Brain microvascular endothelial cell (primary cell): ENCODE results near the gene RAD51AP1.

Experiments used
- DNase-seq: peaks from one replicate; pipeline ENCODE4 v3.0.0-alpha.2; 2020
- H3K27ac ChIP-seq: fragments of 250-450 bp; sonication (Bioruptor Pico); 2 replicates; pipeline ENCODE4 v1.5.1; 2020; ENCODE audit warnings: mild to moderate bottlenecking, moderate library complexity
- H3K27me3 ChIP-seq: fragments of 250-450 bp; sonication (Bioruptor Pico); replicated peaks from 2 replicates; pipeline ENCODE4 v1.5.1; 2020; ENCODE audit warnings: mild to moderate bottlenecking
- H3K36me3 ChIP-seq: fragments of 250-450 bp; sonication (Bioruptor Pico); replicated peaks from 2 replicates; pipeline ENCODE4 v1.5.1; 2020; ENCODE audit warnings: mild to moderate bottlenecking
- H3K4me3 ChIP-seq: 2 replicates; pipeline ENCODE4 v1.5.1; 2011; ENCODE audit warnings: low read depth, mild to moderate bottlenecking, control low read depth, low read length, moderate library complexity
- in situ Hi-C: cut with HindIII; loops from 2 replicates; pipeline ENCODE4 v1.10.0; 2017; ENCODE audit warnings: low sequenced_read_pairs, low pct_ligation_motif_present
- TF ChIP-seq, protein P1 (sequence below): IDR thresholded peaks from 2 replicates; pipeline ENCODE4 v1.5.1; 2011; ENCODE audit warnings: low read depth, mild to moderate bottlenecking, moderate library complexity, low read length, control low read depth, inconsistent platforms; ENCODE audit errors: missing control alignments

Gene RAD51AP1

DNA sequence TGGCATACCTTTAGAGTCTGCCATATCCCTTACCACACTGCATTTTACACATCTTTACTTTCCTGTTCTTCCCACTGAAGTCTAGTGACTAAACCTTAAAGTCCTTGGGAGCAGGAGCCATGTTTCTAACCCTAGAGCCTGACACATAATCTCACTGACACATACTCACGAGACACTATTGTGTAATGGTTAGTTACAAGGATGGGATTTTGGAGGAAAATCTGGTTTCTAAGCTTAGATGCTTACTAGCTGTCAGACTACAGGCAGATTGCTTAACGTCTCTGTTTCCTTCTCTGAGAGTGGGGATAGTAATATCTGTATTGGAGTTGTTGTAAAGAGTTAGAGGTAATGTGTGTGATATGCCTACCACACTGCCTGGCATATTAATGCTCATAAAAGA is 17.1 kb downstream of the RAD51AP1 start:
- H3K27ac ChIP-seq, result no peak overlapping the region
- H3K27me3 ChIP-seq, result no peaks in the 10 kb centered on the region
- H3K4me3 ChIP-seq, result no peak overlapping the region
- TF ChIP-seq, protein P1, sequence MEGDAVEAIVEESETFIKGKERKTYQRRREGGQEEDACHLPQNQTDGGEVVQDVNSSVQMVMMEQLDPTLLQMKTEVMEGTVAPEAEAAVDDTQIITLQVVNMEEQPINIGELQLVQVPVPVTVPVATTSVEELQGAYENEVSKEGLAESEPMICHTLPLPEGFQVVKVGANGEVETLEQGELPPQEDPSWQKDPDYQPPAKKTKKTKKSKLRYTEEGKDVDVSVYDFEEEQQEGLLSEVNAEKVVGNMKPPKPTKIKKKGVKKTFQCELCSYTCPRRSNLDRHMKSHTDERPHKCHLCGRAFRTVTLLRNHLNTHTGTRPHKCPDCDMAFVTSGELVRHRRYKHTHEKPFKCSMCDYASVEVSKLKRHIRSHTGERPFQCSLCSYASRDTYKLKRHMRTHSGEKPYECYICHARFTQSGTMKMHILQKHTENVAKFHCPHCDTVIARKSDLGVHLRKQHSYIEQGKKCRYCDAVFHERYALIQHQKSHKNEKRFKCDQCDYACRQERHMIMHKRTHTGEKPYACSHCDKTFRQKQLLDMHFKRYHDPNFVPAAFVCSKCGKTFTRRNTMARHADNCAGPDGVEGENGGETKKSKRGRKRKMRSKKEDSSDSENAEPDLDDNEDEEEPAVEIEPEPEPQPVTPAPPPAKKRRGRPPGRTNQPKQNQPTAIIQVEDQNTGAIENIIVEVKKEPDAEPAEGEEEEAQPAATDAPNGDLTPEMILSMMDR, result no peak
- in situ Hi-C loops, result no loop called here
- H3K36me3 ChIP-seq, result no peaks in the 10 kb centered on the region
- DNase-seq, result no peak

DNA sequence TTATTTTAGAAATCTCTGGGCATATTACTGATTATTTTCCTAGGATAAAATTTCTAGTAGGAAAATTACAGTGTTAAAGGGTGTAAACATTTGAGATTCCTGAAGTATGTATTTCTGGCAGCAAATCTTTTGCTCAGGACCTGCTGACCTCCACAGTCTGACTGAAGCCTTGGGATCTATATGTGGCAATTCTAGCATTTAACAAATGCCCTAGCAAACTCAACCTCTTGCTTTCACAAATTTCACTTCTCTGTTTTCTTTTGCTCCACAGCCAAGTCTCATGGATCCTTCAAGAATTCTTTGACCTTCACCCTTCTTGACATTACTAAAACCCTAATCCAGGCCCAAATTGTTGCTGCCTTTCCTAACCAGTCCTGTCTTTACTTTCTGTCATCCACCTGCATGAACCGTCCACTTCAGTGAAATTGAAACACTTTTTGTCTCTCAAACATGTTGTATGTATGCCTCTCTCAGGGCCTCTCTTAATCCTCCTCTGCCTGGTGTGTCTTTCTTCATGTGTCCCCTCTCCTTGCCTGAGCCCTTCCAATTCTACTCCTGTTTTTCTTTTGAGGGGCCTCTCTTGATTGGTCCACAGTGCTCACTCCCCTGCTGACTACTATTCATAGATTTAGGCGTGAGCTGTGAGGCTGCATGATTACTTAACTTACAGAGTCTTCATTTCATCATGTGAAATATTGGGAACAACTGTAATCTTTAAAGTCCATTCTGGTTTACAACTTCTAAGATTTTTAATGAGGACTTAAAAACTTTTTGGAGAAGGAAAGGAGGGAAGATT is 18.2 kb downstream of the RAD51AP1 start:
- Histone ChIP-seq H3K27me3 (no peaks in the 10 kb centered on the region), H3K36me3 (no peaks in the 10 kb centered on the region), H3K4me3 (no peak overlapping the region), H3K27ac (no peak overlapping the region)
- TF ChIP-seq, protein P1, result no peak
- in situ Hi-C loops, result no loop called here
- no peak for DNase-seq

DNA sequence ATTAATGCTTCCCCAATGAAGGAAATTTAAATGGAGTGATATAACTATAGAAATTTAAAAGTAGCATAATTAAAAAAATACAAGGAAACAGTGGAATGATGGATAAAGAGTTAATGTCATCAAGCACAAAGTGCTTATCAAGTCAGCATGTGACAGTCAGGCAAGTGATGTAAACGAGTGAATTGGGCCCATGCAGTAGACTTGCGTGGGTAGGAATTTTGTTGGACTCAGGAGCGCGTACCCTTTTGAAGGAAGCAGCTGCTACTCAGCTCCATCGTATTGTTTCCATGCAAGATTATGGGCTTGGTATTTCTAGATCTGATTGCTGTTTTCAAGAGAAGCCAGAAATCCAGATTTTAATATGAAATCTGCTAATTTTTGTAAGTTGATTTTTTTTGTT is 18.9 kb downstream of the RAD51AP1 start:
- Histone ChIP-seq H3K36me3 (no peaks in the 10 kb centered on the region), H3K27me3 (no peaks in the 10 kb centered on the region), H3K27ac (no peak overlapping the region), H3K4me3 (no peak overlapping the region)
- DNase-seq, result no peak
- in situ Hi-C loops, result no loop called here
- TF ChIP-seq, protein P1, result no peak

DNA sequence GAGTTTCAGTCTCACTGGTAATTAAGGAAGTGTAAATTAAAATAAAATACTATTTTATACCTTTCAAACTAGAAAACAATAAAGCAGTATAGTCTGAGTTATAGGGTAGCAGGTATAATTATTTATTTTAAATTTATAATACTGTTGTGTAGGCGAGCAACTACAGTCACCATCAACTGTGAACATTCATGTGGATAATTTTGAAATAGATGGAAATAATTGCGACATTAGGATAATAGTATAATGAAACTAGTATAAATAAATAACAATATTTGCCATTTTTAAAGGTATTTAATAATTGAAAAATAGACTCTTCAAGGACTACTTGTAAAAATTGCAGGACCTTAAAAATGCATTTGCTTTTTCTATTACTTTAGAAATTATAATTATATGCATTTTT is 19.5 kb downstream of the RAD51AP1 start:
- TF ChIP-seq, protein P1, result no peak
- DNase-seq, result no peak
- no peak overlapping the region for H3K4me3 ChIP-seq
- no peak overlapping the region for H3K27ac ChIP-seq
- no peaks in the 10 kb centered on the region for H3K27me3 ChIP-seq
- in situ Hi-C loops, result no loop called here
- no peaks in the 10 kb centered on the region for H3K36me3 ChIP-seq

DNA sequence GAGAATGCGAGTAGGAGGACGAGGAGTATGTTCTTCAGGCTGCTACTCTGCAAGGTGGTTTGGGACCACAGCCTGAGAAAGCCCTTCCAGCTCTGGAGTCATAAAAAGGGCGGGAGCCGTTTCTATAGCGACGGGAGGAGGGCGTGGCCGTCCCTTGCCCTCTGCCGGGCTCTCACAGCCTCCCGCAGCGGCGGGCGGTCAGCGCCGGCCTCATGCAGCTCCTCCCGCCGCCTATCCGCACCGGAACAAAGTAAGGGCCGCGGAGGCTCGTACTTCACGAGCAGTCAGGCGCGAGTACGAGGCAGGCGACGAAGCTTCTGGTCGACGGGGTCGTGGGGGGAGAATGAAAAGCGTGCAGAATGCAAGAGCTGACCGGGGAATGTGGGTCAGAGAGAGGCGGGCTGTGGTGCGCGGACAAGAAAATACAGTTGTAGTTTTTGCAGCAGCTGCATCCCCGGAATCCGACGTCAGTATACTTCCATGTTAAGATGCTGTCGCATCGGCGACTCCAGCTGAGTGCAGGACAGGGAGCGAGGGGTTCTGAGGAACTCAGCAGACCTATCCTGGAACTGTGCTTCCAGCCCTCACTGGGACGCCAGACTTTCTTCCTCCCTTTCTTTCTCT is 23.5 kb downstream of the RAD51AP1 start, which contains the start of gene DYRK4:
Gene DYRK4 (plus strand): TSS at position 175 of the 624 bp plus-strand sequence. CDS start 38 bp downstream, at position 213.
- in situ Hi-C loops, result no loop called here
- TF ChIP-seq, protein P1, result no peak
- DNase-seq, result peak; percentile 65
- no peak within 1 kb of the TSS for H3K27ac ChIP-seq
- H3K4me3 ChIP-seq, result peak within 1 kb of the TSS; percentile 44
- H3K36me3 ChIP-seq, result no peaks in the 10 kb centered on the region
- no peaks in the 10 kb centered on the region for H3K27me3 ChIP-seq
